HUES6 (cell line): ENCODE measurements around the gene ZSCAN20.

ENCODE experiments used
- H3K27ac ChIP-seq: 2 replicates; pipeline ENCODE4 v1.7.0; 2013; ENCODE audit warnings: low read depth, mild to moderate bottlenecking, low read length, inconsistent platforms
- H3K27me3 ChIP-seq: 2 replicates; pipeline ENCODE4 v1.6.1; 2013; ENCODE audit warnings: low read length; ENCODE audit not compliant: control insufficient read depth, insufficient read depth
- H3K36me3 ChIP-seq: 2 replicates; pipeline ENCODE4 v1.6.1; 2013; ENCODE audit warnings: low read length; ENCODE audit not compliant: control insufficient read depth, insufficient read depth
- H3K4me1 ChIP-seq: 2 replicates; pipeline ENCODE4 v1.6.1; 2013; ENCODE audit warnings: low read length; ENCODE audit not compliant: control insufficient read depth, insufficient read depth
- H3K4me3 ChIP-seq: 2 replicates; pipeline ENCODE4 v1.5.1; 2013; ENCODE audit warnings: low read depth, low read length
- H3K9ac ChIP-seq: one replicate; pipeline ENCODE4 v1.6.1; 2013; ENCODE audit warnings: mild to moderate bottlenecking, low read length
- H3K9me3 ChIP-seq: 2 replicates; pipeline ENCODE4 v1.6.1; 2013; ENCODE audit warnings: low read depth, low read length; ENCODE audit not compliant: control insufficient read depth, insufficient read depth

The ZSCAN20 gene

GRCh38 chr1:33472269-33472980, at the start of gene ZSCAN20:
Gene ZSCAN20, plus strand, starts transcription at chr1:33472645. Its CDS starts 6,644 bp downstream, at chr1:33479289.
- Histone ChIP-seq H3K9ac (peak within 1 kb of the TSS; percentile 77), H3K27ac (no peak within 1 kb of the TSS), H3K4me1 (peaks cover 14% of the 10 kb centered on the region), H3K9me3 (no peaks in the 10 kb centered on the region), H3K4me3 (peak within 1 kb of the TSS; percentile 85), H3K36me3 (no peaks in the 10 kb centered on the region), H3K27me3 (no peaks in the 10 kb centered on the region)

DNA sequence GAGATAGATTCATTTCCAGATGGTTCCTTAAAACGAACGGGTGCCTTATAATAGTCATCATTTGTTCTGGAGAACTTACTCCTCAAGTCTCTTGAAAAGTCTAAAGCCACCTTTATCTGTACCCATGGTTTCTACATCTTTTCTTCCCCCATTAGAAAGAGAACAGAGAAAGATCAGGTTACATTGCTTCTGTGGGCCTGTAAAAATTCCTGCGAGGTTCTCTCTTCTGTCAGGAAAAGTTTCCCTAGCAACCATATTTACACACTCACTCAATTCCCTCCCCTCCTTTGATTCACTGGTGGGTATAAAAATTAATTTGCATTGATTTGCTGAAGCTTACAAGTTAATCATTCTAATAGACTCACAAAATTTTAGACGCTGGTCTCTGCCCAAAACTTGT, 48.2 kb upstream of the ZSCAN20 start:
- no peak overlapping the region for H3K27ac ChIP-seq
- no peaks in the 10 kb centered on the region for H3K9me3 ChIP-seq
- peaks cover 19% of the 10 kb centered on the region for H3K27me3 ChIP-seq
- H3K4me1 ChIP-seq: peaks cover 13% of the 10 kb centered on the region
- H3K36me3 ChIP-seq: no peaks in the 10 kb centered on the region
- H3K9ac ChIP-seq: no peak overlapping the region
- no peak overlapping the region for H3K4me3 ChIP-seq

DNA sequence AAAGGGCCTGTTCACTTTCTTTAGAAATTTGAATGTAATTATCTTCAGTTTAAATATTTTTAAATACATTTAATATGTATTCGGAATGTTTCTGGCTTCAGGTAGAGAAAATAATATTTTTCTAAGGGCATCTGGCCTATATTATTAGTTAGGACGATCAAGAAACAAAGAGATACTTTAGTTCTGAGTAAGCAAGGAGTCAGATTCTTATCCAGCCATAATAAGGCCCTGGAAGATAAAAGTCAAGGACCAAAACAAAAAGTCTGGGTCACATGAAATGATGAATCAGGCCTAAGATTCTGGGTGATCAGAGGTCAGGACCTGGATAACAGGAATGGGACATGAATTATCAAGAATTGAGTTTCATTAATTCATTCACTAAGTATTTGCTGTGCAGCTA, 47.8 kb upstream of the ZSCAN20 start:
- H3K9me3 ChIP-seq: no peaks in the 10 kb centered on the region
- no peak overlapping the region for H3K4me3 ChIP-seq
- H3K4me1 ChIP-seq: peaks cover 17% of the 10 kb centered on the region
- H3K36me3 ChIP-seq: no peaks in the 10 kb centered on the region
- H3K9ac ChIP-seq: no peak overlapping the region
- peaks cover 23% of the 10 kb centered on the region for H3K27me3 ChIP-seq
- no peak overlapping the region for H3K27ac ChIP-seq

GRCh38 chr1:33425900-33426299, 46.5 kb upstream of the ZSCAN20 start:
- no peaks in the 10 kb centered on the region for H3K9me3 ChIP-seq

GRCh38 chr1:33426916-33427315, 45.5 kb upstream of the ZSCAN20 start:
- no peak overlapping the region for H3K27ac ChIP-seq
- no peaks in the 10 kb centered on the region for H3K36me3 ChIP-seq
- H3K4me1 ChIP-seq: peaks cover 21% of the 10 kb centered on the region
- H3K9me3 ChIP-seq: no peaks in the 10 kb centered on the region
- H3K9ac ChIP-seq: no peak overlapping the region
- H3K4me3 ChIP-seq: no peak overlapping the region
- H3K27me3 ChIP-seq: peaks cover 40% of the 10 kb centered on the region

More at GRCh38 chr1:33425900-33426299, 46.5 kb upstream of the ZSCAN20 start:
- Histone ChIP-seq H3K9ac (no peak overlapping the region), H3K27me3 (peaks cover 32% of the 10 kb centered on the region), H3K4me3 (no peak overlapping the region), H3K36me3 (no peaks in the 10 kb centered on the region), H3K4me1 (peaks cover 23% of the 10 kb centered on the region), H3K27ac (no peak overlapping the region)

- Histone ChIP-seq H3K9ac (no peak overlapping the region), H3K4me3 (peak overlapping the region; percentile 61; the same call in 1 of the 2 replicates), H3K4me1 (peaks cover 25% of the 10 kb centered on the region), H3K27me3 (peaks cover 40% of the 10 kb centered on the region), H3K27ac (no peak overlapping the region), H3K9me3 (no peaks in the 10 kb centered on the region), H3K36me3 (no peaks in the 10 kb centered on the region)
Observed at GRCh38 chr1:33428661-33429060, 43.8 kb upstream of the ZSCAN20 start.

GRCh38 chr1:33429332-33429731, 43.1 kb upstream of the ZSCAN20 start:
- Histone ChIP-seq H3K27ac (no peak overlapping the region), H3K9ac (no peak overlapping the region), H3K27me3 (peaks cover 40% of the 10 kb centered on the region), H3K4me1 (peaks cover 27% of the 10 kb centered on the region), H3K4me3 (peak overlapping the region; percentile 61), H3K9me3 (no peaks in the 10 kb centered on the region), H3K36me3 (no peaks in the 10 kb centered on the region)

- Histone ChIP-seq H3K27me3 (peaks cover 40% of the 10 kb centered on the region), H3K9ac (peak overlapping the region; percentile 37), H3K27ac (no peak overlapping the region), H3K4me3 (peak overlapping the region; percentile 61), H3K36me3 (no peaks in the 10 kb centered on the region), H3K9me3 (no peaks in the 10 kb centered on the region), H3K4me1 (peaks cover 32% of the 10 kb centered on the region)
Observed at GRCh38 chr1:33429856-33430691, 42.4 kb upstream of the ZSCAN20 start.

- no peak within 1 kb of the TSS for H3K27ac ChIP-seq
- H3K9ac ChIP-seq: peak within 1 kb of the TSS; percentile 37
- peaks cover 40% of the 10 kb centered on the region for H3K27me3 ChIP-seq
- H3K4me1 ChIP-seq: peaks cover 35% of the 10 kb centered on the region
- peak within 1 kb of the TSS; percentile 61 for H3K4me3 ChIP-seq
- H3K9me3 ChIP-seq: no peaks in the 10 kb centered on the region
- no peaks in the 10 kb centered on the region for H3K36me3 ChIP-seq
Observed at GRCh38 chr1:33430692-33431593, 41.5 kb upstream of the ZSCAN20 start, which contains the start of gene PHC2. Gene PHC2, minus strand, starts transcription at chr1:33431095. Its CDS starts 55,556 bp downstream, at chr1:33375539.

DNA sequence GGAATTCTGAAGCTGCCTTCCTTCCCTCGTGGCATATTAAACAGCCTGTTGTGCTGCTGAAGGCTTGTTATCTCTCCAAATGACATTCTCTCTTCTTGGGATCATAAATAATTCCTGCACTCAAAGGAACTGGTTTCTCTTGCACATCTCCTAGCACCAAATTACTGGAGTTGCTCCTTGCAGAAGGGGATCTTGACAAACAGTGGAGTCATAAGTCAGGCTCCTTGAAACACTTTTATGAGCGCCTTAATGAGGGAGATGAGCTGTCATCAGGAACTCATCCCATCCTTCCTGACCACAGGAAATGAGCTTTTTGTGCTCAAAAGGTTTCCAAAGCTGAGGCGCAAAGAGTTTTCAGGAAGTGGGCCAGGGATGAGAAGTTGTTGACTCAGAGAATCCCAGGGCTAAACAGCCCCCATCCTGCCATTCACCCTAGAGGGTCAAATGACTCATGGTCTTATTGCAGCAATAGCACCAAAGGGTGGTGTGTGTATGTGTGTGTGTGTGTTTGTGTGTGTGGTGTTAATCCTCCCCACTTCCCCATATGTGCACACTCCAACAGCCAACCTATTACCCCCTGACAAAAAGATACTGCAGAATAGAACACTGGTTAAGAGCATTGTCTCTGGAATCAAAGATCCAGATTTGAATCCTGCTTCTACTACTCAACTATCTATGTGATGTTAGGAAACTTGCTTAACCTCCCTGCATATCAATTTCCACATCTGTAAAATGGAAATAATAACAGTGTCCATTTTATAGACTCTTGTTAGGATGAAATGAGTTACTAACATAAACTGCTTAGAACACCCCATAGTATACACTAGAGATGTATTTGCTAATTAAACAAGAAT, 38.7 kb upstream of the ZSCAN20 start:
- no peak overlapping the region for H3K9ac ChIP-seq

More for the DNA sequence above, 38.7 kb upstream of the ZSCAN20 start:
- H3K4me1 ChIP-seq: peaks cover 32% of the 10 kb centered on the region
- peaks cover 26% of the 10 kb centered on the region for H3K27me3 ChIP-seq
- H3K9me3 ChIP-seq: no peaks in the 10 kb centered on the region
- H3K36me3 ChIP-seq: no peaks in the 10 kb centered on the region
- no peak overlapping the region for H3K4me3 ChIP-seq
- H3K27ac ChIP-seq: no peak overlapping the region
